ENCODE data around the gene CEBPZ.
A peak's percentile ranks its signal among the peaks of the same experiment; 100 is the strongest.

The CEBPZ gene

DNA sequence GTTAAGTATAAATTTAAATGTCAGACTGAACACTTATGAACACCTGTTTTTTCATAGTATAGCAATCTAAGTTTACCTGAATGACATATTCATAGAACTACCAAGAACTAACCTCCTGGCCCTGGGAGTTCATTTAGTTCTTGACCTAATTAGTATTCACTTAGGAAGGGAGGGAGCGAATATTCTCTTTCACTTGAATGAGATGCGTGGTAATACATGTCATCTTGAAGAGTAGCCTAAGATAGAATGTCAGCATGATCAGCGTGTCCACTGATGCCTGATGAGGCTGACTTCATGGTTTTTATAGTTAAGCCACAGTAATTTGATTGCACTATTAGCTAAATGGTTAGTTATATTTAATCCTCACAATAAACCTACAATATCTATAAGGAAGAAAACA, 13.4 kb upstream of the CEBPZ start (continued):
- TF ChIP-seq, protein P1, sequence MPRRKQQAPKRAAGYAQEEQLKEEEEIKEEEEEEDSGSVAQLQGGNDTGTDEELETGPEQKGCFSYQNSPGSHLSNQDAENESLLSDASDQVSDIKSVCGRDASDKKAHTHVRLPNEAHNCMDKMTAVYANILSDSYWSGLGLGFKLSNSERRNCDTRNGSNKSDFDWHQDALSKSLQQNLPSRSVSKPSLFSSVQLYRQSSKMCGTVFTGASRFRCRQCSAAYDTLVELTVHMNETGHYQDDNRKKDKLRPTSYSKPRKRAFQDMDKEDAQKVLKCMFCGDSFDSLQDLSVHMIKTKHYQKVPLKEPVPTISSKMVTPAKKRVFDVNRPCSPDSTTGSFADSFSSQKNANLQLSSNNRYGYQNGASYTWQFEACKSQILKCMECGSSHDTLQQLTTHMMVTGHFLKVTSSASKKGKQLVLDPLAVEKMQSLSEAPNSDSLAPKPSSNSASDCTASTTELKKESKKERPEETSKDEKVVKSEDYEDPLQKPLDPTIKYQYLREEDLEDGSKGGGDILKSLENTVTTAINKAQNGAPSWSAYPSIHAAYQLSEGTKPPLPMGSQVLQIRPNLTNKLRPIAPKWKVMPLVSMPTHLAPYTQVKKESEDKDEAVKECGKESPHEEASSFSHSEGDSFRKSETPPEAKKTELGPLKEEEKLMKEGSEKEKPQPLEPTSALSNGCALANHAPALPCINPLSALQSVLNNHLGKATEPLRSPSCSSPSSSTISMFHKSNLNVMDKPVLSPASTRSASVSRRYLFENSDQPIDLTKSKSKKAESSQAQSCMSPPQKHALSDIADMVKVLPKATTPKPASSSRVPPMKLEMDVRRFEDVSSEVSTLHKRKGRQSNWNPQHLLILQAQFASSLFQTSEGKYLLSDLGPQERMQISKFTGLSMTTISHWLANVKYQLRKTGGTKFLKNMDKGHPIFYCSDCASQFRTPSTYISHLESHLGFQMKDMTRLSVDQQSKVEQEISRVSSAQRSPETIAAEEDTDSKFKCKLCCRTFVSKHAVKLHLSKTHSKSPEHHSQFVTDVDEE (CRISPR knock-in tag; IDR thresholded peaks at IDR 0.05) = no peak
- TF ChIP-seq ZFP3 (CRISPR knock-in tag; IDR thresholded peaks at IDR 0.05) = no peak
- TF ChIP-seq, protein P2, sequence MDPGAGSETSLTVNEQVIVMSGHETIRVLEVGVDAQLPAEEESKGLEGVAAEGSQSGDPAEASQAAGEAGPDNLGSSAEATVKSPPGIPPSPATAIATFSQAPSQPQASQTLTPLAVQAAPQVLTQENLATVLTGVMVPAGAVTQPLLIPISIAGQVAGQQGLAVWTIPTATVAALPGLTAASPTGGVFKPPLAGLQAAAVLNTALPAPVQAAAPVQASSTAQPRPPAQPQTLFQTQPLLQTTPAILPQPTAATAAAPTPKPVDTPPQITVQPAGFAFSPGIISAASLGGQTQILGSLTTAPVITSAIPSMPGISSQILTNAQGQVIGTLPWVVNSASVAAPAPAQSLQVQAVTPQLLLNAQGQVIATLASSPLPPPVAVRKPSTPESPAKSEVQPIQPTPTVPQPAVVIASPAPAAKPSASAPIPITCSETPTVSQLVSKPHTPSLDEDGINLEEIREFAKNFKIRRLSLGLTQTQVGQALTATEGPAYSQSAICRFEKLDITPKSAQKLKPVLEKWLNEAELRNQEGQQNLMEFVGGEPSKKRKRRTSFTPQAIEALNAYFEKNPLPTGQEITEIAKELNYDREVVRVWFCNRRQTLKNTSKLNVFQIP (CRISPR knock-in tag; IDR thresholded peaks at IDR 0.05; ENCODE audit: borderline replicate concordance, low read depth) = no peak
- TF ChIP-seq ISL1 (CRISPR knock-in tag; IDR thresholded peaks at IDR 0.05) = no peak
- TF ChIP-seq PPARA (CRISPR knock-in tag; IDR thresholded peaks at IDR 0.05; ENCODE audit: borderline replicate concordance) = no peak
- TF ChIP-seq RARB (CRISPR knock-in tag; IDR thresholded peaks at IDR 0.05) = no peak

DNA sequence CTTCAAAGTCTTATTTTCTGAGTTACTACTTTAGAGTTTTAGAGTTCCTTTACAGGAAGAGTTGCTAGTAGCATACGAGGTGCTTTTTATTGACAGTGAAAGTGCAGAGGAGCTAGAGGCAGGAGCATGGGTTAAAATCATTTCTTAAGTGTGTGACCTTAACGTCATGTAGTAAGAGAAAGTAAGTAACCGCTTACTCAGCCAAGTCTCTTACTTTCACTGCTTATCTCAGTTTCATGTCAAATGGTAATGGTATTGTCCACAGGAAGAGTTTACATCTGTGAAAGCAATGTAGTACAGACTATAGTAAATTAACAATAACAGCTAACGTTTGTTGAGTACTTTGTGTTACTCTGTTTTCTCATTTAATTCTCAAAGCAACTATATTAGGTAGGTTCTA, 12.6 kb upstream of the CEBPZ start:
- no peak for ATAC-seq

DNA sequence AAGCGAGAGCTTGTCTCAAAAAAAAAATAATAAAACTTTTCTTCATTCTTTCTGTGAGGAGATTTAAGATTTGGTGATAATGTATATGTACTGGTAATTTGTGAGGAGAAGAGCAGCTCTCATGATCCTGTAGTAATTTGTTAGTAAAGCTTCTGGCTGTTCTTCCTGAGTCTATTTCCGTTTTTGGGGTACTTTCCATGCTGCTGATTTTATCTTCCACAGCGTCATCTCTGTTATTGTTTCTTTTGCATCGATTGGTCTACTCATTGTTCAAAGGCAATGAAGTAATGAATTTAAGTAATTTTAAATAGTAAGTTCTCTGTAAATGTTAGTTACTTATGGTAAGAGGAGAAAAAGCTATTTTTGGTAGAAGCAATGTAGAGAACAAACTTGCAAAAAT, 12.0 kb upstream of the CEBPZ start:
- TF ChIP-seq ZFP3 (CRISPR knock-in tag; IDR thresholded peaks at IDR 0.05) (no peak), ISL1 (CRISPR knock-in tag; IDR thresholded peaks at IDR 0.05) (no peak), ZFP30 (CRISPR knock-in tag; IDR thresholded peaks at IDR 0.05) (peak; percentile 94), PPARA (CRISPR knock-in tag; IDR thresholded peaks at IDR 0.05; ENCODE audit: borderline replicate concordance) (no peak), ESRRG (CRISPR knock-in tag; IDR thresholded peaks at IDR 0.05) (no peak)
- TF ChIP-seq, protein P3, sequence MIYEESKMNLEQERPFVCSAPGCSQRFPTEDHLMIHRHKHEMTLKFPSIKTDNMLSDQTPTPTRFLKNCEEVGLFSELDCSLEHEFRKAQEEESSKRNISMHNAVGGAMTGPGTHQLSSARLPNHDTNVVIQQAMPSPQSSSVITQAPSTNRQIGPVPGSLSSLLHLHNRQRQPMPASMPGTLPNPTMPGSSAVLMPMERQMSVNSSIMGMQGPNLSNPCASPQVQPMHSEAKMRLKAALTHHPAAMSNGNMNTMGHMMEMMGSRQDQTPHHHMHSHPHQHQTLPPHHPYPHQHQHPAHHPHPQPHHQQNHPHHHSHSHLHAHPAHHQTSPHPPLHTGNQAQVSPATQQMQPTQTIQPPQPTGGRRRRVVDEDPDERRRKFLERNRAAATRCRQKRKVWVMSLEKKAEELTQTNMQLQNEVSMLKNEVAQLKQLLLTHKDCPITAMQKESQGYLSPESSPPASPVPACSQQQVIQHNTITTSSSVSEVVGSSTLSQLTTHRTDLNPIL (CRISPR knock-in tag; IDR thresholded peaks at IDR 0.05; ENCODE audit: low read depth) = no peak
- TF ChIP-seq, protein P4, sequence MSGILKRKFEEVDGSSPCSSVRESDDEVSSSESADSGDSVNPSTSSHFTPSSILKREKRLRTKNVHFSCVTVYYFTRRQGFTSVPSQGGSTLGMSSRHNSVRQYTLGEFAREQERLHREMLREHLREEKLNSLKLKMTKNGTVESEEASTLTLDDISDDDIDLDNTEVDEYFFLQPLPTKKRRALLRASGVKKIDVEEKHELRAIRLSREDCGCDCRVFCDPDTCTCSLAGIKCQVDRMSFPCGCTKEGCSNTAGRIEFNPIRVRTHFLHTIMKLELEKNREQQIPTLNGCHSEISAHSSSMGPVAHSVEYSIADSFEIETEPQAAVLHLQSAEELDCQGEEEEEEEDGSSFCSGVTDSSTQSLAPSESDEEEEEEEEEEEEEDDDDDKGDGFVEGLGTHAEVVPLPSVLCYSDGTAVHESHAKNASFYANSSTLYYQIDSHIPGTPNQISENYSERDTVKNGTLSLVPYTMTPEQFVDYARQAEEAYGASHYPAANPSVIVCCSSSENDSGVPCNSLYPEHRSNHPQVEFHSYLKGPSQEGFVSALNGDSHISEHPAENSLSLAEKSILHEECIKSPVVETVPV (CRISPR knock-in tag; IDR thresholded peaks at IDR 0.05) = no peak
- ATAC-seq = no peak

More for the DNA sequence above, 12.6 kb upstream of the CEBPZ start:
- TF ChIP-seq TCF4 (CRISPR knock-in tag; IDR thresholded peaks at IDR 0.05; ENCODE audit: borderline replicate concordance) = no peak
- TF ChIP-seq ZNF8 (CRISPR knock-in tag; IDR thresholded peaks at IDR 0.05) = no peak
- no peak for TF ChIP-seq OSR1 (CRISPR knock-in tag; IDR thresholded peaks at IDR 0.05)

DNA sequence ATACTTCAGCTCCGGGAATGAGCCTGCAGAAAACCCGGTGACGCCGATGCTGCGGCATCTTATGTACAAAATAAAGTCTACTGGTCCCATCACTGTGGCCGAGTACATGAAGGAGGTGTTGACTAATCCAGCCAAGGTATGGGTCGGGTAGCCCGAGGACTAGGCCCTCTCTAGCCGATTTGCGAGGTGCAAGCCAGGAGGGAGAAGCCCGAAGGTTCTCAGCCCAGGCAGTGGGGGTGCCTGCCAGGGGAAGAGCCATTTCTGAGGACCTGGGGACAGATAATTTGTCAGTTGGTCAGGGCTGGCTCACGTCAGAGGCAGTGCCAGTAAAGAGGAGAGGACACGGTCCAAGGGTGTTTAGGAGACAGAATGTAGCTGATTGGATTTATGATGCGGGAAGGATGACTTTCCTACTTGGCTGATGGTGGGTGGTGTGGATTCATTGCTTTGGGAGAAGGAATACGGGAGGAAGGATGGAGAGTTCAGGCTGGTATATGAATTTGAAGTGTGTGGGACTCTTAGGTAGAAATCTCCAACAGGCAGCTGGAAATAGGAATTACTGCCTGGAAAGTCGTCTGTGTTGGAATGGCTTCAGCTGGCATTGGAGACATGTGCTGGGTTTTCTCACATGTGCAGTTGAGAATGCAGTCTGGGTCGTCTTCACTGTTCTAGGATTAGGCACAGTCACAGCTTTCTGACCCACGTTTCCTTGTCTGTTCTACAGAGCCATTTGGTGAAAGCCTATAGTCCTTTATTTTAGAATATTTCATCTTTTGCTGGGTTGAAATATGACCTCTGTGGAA, 936 bp upstream of the CEBPZ start:
- peak; percentile 45 for ATAC-seq
- TF ChIP-seq OSR1 (CRISPR knock-in tag; IDR thresholded peaks at IDR 0.05) = no peak
- TF ChIP-seq ZFP3 (CRISPR knock-in tag; IDR thresholded peaks at IDR 0.05) = no peak
- no peak for TF ChIP-seq TCF4 (CRISPR knock-in tag; IDR thresholded peaks at IDR 0.05; ENCODE audit: borderline replicate concordance)
- TF ChIP-seq, protein P1 (CRISPR knock-in tag; IDR thresholded peaks at IDR 0.05) = no peak

DNA sequence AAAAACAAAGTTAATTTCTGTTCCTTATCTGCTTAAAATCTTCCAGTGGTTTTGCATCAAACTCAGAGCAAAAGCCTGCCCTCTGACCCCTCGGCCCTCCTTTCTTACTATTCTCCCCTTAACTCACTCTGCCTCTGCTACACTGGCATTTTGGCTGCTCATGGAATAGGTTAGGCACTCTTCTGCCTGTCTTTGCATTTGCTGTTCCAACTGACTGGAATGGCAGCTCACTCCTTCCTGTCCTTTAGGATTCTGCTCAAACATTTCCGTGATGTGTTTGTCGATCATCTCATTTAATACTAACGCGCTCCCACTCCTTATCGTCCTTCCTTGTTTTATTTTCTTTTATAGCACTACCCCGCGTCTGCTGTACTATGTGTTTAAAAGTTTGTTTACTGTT, 815 bp downstream of the CEBPZ start:
- peak; percentile 27 for ATAC-seq
- no peak for TF ChIP-seq ZNF565 (CRISPR knock-in tag; conservative IDR thresholded peaks at IDR 0.05; ENCODE audit: low read depth)
- TF ChIP-seq, protein P5, sequence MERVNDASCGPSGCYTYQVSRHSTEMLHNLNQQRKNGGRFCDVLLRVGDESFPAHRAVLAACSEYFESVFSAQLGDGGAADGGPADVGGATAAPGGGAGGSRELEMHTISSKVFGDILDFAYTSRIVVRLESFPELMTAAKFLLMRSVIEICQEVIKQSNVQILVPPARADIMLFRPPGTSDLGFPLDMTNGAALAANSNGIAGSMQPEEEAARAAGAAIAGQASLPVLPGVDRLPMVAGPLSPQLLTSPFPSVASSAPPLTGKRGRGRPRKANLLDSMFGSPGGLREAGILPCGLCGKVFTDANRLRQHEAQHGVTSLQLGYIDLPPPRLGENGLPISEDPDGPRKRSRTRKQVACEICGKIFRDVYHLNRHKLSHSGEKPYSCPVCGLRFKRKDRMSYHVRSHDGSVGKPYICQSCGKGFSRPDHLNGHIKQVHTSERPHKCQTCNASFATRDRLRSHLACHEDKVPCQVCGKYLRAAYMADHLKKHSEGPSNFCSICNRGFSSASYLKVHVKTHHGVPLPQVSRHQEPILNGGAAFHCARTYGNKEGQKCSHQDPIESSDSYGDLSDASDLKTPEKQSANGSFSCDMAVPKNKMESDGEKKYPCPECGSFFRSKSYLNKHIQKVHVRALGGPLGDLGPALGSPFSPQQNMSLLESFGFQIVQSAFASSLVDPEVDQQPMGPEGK (CRISPR knock-in tag; IDR thresholded peaks at IDR 0.05; ENCODE audit: borderline replicate concordance) = no peak
- TF ChIP-seq, protein P2 (CRISPR knock-in tag; IDR thresholded peaks at IDR 0.05; ENCODE audit: borderline replicate concordance, low read depth) = no peak
- TF ChIP-seq, protein P4 (CRISPR knock-in tag; IDR thresholded peaks at IDR 0.05) = no peak
- TF ChIP-seq ZC3H10 (CRISPR knock-in tag; IDR thresholded peaks at IDR 0.05) = no peak
- no peak for TF ChIP-seq RARB (CRISPR knock-in tag; IDR thresholded peaks at IDR 0.05)

All from SK-N-SH treated with all-trans-retinoic acid at 6 μM for 48 hours (cell line).